ENCODE measurements around the gene CPEB2.
"Not testable (repeated sequence)": the region's sequence is repeated elsewhere in the genome, so short reads cannot be mapped to it uniquely, and the experiment has no call there.

- TF ChIP-seq CTCF (conservative IDR thresholded peaks at IDR 0.05; ENCODE audit: low read length); EZH2phosphoT487 (IDR thresholded peaks at IDR 0.05; ENCODE audit: borderline replicate concordance, low read depth, low read length): not testable (repeated sequence)
Measured at GRCh38 chr4:15085762-15086161, 83.5 kb downstream of the CPEB2 start.

Data from OCI-LY7 (cell line).